ENCODE data around the gene CLPTM1L.
"Not testable (repeated sequence)": the region's sequence is repeated elsewhere in the genome, so short reads cannot be mapped to it uniquely, and the experiment has no call there.

The CLPTM1L gene

GRCh38 chr5:1311439-1312055 is 33.4 kb downstream of the CLPTM1L start:
- DNase-seq = no peak

- no peak for DNase-seq
These were observed 34.8 kb downstream of the CLPTM1L start for GRCh38 chr5:1310118-1310517.

GRCh38 chr5:1304033-1304432 is 40.9 kb downstream of the CLPTM1L start:
- DNase-seq = no peak

- DNase-seq = no peak
These were observed 42.6 kb downstream of the CLPTM1L start for GRCh38 chr5:1302258-1302657.

- no peak for DNase-seq
These were observed 44.3 kb downstream of the CLPTM1L start for GRCh38 chr5:1300581-1301083.

GRCh38 chr5:1299961-1300360 is 44.9 kb downstream of the CLPTM1L start:
- no peak for DNase-seq

GRCh38 chr5:1299511-1299850 is 45.4 kb downstream of the CLPTM1L start:
- no peak for DNase-seq

GRCh38 chr5:1298723-1299510 is 46.0 kb downstream of the CLPTM1L start:
- no peak for DNase-seq

GRCh38 chr5:1298067-1298551 is 46.8 kb downstream of the CLPTM1L start:
- no peak for DNase-seq

- DNase-seq = no peak
These were observed 47.7 kb downstream of the CLPTM1L start for GRCh38 chr5:1297243-1297642.

GRCh38 chr5:1295650-1296037 is 49.3 kb downstream of the CLPTM1L start:
- DNase-seq = no peak

- no peak for DNase-seq
These were observed 49.9 kb downstream of the CLPTM1L start, which contains the start of gene TERT for GRCh38 chr5:1294835-1295649. Gene TERT, minus strand, starts transcription at chr5:1295068. Its CDS starts 79 bp downstream, at chr5:1294989.

- DNase-seq = no peak
These were observed 50.6 kb downstream of the CLPTM1L start for GRCh38 chr5:1294206-1294834.

GRCh38 chr5:1293416-1294205 is 51.3 kb downstream of the CLPTM1L start:
- DNase-seq = no peak

GRCh38 chr5:1292846-1293415 is 52.0 kb downstream of the CLPTM1L start:
- no peak for DNase-seq

GRCh38 chr5:1292139-1292538 is 52.8 kb downstream of the CLPTM1L start:
- no peak for DNase-seq

- no peak for DNase-seq
These were observed 53.3 kb downstream of the CLPTM1L start for GRCh38 chr5:1291611-1292080.

GRCh38 chr5:1290956-1291355 is 53.9 kb downstream of the CLPTM1L start:
- DNase-seq = not testable (repeated sequence)

- not testable (repeated sequence) for DNase-seq
These were observed 55.3 kb downstream of the CLPTM1L start for GRCh38 chr5:1289559-1289958.

GRCh38 chr5:1288439-1289335 is 56.2 kb downstream of the CLPTM1L start:
- no peak for DNase-seq

Data from NCI-H187 treated with DMSO at 0.1 percent for 48 hours (cell line).